Fibroblast of villous mesenchyme (primary cell): ENCODE results near the gene TNFAIP8L1. TPM values are rescaled to one million over a fixed set of nuclear protein-coding genes. Genes with fewer than 3 reads are reported as not detected.
A peak's percentile ranks its signal among the peaks of the same experiment; 100 is the strongest.

Experiments
- DNase-seq: peaks from one replicate; pipeline ENCODE4 v3.0.0-alpha.2; 2010; ENCODE audit warnings: low read depth
- H3K4me3 ChIP-seq: 2 replicates; pipeline ENCODE4 v1.5.1; 2011; ENCODE audit warnings: low read depth, mild to moderate bottlenecking, low read length
- total RNA-seq: library from RNA; depleted of rRNA; stranded (reverse); fragments of >200 nt; gene quantifications from 2 replicates; pipeline ENCODE4 v1.2.3, GENCODE V29; 2012
- TF ChIP-seq, protein P1 (sequence below): IDR thresholded peaks from 2 replicates; pipeline ENCODE4 v1.5.1; 2012; ENCODE audit warnings: low read depth, mild to moderate bottlenecking, low read length; ENCODE audit not compliant: insufficient read depth

The TNFAIP8L1 gene
- total RNA-seq, 1 donor, result 4.3 TPM

GRCh38 chr19:4624301-4624700 is 15.0 kb upstream of the TNFAIP8L1 start:
- no peak for DNase-seq
- TF ChIP-seq, protein P1, sequence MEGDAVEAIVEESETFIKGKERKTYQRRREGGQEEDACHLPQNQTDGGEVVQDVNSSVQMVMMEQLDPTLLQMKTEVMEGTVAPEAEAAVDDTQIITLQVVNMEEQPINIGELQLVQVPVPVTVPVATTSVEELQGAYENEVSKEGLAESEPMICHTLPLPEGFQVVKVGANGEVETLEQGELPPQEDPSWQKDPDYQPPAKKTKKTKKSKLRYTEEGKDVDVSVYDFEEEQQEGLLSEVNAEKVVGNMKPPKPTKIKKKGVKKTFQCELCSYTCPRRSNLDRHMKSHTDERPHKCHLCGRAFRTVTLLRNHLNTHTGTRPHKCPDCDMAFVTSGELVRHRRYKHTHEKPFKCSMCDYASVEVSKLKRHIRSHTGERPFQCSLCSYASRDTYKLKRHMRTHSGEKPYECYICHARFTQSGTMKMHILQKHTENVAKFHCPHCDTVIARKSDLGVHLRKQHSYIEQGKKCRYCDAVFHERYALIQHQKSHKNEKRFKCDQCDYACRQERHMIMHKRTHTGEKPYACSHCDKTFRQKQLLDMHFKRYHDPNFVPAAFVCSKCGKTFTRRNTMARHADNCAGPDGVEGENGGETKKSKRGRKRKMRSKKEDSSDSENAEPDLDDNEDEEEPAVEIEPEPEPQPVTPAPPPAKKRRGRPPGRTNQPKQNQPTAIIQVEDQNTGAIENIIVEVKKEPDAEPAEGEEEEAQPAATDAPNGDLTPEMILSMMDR, result no peak
- H3K4me3 ChIP-seq, result no peak overlapping the region

DNA sequence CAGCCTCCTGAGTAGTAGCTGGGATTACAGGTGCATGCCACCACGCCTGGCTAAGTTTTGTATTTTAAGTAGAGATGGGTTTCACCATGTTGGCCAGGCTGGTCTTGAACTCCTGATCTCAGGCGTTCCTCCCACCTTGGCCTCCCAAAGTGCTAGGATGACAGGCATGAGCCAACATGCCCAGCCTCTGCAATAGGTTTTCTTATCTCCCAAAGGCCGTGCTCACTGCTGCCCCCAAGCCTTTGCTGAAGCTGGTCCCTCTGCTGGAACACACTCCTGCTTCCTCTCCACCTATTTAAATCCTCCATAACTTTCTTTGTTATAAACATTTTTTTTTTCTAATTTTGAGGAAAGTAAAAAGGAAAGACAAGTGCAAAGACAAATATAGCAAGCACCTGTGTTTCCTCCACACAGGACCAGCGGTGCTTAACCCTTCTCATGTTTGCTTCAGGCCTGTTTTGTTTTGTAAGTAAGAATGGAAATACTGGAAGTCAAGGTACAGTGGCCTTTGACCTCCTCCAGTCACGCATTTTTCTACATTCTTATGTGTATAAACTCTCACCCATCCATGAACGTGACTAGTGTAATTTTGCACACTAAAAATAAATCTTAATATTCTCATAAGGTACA is 14.5 kb upstream of the TNFAIP8L1 start:
- DNase-seq, result no peak
- TF ChIP-seq, protein P1, result peak; percentile 34
- H3K4me3 ChIP-seq, result no peak overlapping the region

- H3K4me3 ChIP-seq, result no peak overlapping the region
- TF ChIP-seq, protein P1, result peak; percentile 93
- DNase-seq, result peak; percentile 86
These were observed 6.0 kb upstream of the TNFAIP8L1 start for GRCh38 chr19:4633140-4633967.

GRCh38 chr19:4635754-4636116 is 3.6 kb upstream of the TNFAIP8L1 start:
- TF ChIP-seq, protein P1, result no peak
- no peak for DNase-seq

GRCh38 chr19:4636151-4636717 is 3.1 kb upstream of the TNFAIP8L1 start:
- H3K4me3 ChIP-seq, result peak overlapping the region; percentile 53
- peak; percentile 38 for DNase-seq
- TF ChIP-seq, protein P1, result peak; percentile 85

More at GRCh38 chr19:4635754-4636116, 3.6 kb upstream of the TNFAIP8L1 start:
- H3K4me3 ChIP-seq, result peak overlapping the region; percentile 53

DNA sequence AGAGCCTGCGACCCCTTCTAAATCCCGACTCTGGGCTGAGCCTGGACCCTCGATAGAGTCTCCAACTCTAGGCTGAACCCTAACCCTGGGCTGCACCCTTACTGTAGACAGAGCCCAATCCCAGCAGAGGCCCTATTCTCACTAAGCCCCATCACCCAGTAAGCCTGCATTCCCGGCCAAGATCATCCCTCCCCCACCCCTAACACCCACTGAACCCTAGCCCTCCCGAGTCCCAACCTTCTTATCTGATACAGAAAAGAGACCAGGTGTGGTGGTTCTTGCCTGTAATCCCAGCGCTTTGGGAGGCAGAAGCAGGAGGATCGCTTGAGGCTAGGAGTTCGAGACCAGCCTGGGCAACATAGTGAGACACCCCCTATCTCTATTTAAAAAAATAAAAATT is 2.6 kb upstream of the TNFAIP8L1 start:
- no peak overlapping the region for H3K4me3 ChIP-seq
- no peak for DNase-seq
- TF ChIP-seq, protein P1, result no peak
